Retina (tissue), 1 donor: ENCODE results near the gene PROK1.
"Not testable (repeated sequence)": the region's sequence is repeated elsewhere in the genome, so short reads cannot be mapped to it uniquely, and the experiment has no call there.

Experiments used
- DNase-seq: peaks from one replicate; pipeline ENCODE4 v3.0.0-alpha.2; 2016

PROK1 gene

GRCh38 chr1:110434946-110435345 lies 16.0 kb upstream of the PROK1 start:
- DNase-seq, result no peak

GRCh38 chr1:110436635-110437034 lies 14.3 kb upstream of the PROK1 start:
- DNase-seq, result no peak

DNA sequence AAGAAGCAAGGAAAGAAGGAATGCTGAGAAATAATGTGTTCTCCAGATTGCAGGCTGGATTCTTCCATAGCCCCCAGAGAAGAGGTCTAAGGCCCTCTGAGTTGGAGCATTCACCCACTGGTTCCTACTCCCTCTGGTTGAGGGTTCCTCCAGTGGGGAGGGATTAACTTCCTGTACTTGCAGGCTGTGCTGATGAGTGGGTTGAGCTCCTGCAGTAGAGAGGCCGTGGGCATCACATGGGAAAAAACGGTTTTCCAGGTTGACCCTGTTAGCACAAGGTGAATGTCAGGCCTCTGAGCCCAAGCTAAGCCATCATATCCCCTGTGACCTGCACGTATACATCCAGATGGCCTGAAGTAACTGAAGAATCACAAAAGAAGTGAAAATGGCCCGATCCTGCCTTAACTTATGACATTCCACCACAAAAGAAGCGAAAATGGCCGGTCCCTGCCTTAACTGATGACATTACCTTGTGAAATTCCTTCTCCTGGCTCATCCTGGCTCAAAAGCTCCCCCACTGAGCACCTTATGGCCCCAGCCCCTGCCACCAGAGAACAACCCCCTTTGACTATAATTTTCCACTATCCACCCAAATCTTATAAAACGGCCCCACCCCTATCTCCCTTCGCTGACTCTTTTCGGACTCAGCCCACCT lies 13.2 kb upstream of the PROK1 start:
- DNase-seq, result not testable (repeated sequence)

- no peak for DNase-seq
Observed at GRCh38 chr1:110438893-110439292, 12.1 kb upstream of the PROK1 start.

- not testable (repeated sequence) for DNase-seq
Observed at GRCh38 chr1:110439873-110440272, 11.1 kb upstream of the PROK1 start.

- DNase-seq, result no peak
Observed at GRCh38 chr1:110440877-110441276, 10.1 kb upstream of the PROK1 start.

- no peak for DNase-seq
Observed at GRCh38 chr1:110441888-110442287, 9.1 kb upstream of the PROK1 start.

DNA sequence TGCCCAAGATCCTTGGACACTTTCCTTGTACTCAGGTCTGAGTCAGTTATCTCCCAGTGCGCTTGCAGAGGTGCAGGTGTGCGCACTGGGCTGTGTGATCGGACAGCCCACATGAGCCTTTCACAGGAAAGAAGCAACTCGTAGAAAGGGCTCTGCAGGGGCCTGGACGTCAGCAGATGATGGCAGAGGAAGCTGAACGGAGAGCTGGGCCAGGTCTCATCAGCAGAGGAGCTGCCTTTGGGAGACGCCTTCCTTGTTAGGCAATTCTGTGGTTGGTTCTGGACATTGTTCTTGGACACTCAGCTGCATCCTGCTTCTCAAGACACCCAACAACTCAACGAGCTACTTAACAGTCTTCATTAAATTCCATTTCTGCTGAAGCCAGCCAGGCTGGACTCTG lies 7.5 kb upstream of the PROK1 start:
- DNase-seq, result no peak

DNA sequence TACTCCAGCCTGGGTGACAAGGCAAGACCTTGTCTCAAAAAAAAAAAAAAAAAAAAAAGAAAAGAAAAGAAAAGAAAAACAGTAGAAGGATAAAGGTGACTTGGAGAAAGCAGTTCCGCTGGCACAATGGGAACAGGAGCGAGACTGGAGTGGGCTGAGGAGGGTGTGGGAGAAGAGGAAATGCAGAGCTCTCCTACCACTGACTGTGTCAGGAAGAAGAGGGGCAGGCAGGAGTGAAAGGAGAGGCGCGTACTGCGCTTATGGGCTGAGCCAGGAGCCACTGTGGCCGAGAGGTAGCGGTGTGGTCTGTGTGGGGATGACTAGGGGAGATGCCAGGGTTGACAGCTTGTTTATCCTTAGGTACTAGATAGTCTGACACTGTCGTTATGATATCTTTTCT lies 6.4 kb upstream of the PROK1 start:
- DNase-seq, result no peak

- no peak for DNase-seq
Observed at GRCh38 chr1:110449661-110450651, 993 bp upstream of the PROK1 start.

GRCh38 chr1:110452330-110452729 lies 1.4 kb downstream of the PROK1 start:
- no peak for DNase-seq

DNA sequence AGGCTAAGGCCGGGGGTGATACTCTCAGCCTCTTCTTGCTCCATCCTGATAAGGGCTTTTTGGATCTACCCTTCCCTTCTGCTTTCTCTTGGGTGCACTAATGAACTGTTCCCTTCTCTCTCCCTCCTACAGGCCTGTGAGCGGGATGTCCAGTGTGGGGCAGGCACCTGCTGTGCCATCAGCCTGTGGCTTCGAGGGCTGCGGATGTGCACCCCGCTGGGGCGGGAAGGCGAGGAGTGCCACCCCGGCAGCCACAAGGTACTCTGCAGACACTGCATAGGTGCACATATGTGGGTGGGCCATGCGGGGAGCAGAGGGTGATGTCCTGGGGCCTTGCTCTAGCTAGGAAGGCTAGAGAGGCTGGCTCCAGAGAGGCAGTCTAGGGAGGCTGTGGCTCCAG lies 2.9 kb downstream of the PROK1 start:
- no peak for DNase-seq

DNA sequence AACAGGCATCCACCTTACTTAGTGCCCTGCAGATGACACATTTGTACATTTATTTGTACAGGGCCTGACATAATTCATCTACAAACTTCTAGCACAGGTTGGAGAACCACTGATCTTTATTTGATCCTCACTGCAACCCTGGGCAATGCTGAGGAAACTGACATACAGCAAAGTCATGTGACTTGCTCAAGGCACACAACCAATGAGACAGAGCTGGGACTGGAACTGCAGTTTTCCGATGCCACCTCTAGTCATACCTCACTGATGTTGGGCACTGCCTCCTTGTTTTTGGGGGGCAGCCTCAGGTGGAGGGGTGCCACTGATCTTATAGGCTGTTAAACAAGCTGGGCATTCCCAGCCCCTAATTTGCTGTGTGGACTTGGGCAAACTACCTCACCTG lies 3.4 kb downstream of the PROK1 start:
- no peak for DNase-seq

DNA sequence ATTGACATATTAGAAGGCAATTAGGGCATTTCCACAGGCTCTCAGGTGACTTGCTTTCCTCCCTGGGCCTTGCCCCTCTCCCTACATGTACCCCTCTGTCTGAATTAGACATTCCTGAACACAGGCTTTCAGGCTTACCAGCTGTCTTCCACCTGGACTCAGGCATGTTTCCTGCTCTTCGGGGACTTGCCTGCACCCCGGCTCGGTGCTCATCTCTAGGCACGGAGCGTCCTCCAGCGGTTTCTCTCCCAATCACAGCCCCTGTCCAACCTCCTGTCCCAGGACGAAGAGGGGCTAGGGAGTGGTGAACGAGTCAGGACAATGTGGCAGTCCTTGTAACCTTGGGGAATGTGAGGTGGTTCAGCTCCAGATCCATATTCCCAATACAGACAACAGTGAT lies 4.2 kb downstream of the PROK1 start:
- DNase-seq, result no peak

DNA sequence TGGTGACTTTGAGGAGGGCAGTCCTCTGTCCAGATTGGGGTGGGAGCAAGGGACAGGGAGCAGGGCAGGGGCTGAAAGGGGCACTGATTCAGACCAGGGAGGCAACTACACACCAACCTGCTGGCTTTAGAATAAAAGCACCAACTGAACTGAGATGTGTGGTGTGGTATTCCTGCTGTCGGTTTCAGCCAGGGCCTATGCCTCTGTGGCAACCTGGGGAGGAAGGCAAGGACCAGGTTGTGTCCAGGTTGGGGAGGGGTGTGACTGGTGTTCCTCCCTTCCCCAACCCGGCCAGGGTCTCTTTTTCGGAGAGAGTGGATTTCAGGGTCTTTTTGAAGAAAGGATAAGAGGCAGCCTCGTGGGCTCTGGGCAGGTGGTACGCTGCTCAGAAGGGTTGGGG lies 6.3 kb downstream of the PROK1 start:
- DNase-seq, result no peak

- peak; percentile 90 for DNase-seq
Observed at GRCh38 chr1:110460253-110461220, 9.6 kb downstream of the PROK1 start.

- DNase-seq, result no peak
Observed at GRCh38 chr1:110462093-110462492, 11.1 kb downstream of the PROK1 start.

DNA sequence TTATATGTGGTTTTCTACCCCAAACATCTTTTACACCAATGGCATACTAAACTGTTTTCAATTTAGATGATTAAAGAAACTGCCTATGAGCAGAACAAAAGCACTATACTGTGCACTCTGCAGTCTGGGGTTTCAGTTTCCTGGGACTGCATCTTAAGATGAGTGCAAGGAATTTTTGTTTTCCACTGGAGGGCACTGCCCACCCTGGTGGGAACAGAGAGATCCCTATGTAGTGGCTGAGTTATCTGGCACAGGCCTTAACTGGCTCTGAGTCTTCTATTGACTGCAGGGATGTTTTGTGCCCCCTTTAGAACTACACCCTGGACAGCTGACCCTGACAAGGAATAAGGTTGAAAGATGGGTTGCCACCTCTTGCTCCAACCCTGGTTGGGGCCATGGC lies 12.0 kb downstream of the PROK1 start:
- DNase-seq, result no peak

GRCh38 chr1:110463725-110464124 lies 12.8 kb downstream of the PROK1 start:
- no peak for DNase-seq

- DNase-seq, result no peak
Observed at GRCh38 chr1:110464340-110464739, 13.4 kb downstream of the PROK1 start.

DNA sequence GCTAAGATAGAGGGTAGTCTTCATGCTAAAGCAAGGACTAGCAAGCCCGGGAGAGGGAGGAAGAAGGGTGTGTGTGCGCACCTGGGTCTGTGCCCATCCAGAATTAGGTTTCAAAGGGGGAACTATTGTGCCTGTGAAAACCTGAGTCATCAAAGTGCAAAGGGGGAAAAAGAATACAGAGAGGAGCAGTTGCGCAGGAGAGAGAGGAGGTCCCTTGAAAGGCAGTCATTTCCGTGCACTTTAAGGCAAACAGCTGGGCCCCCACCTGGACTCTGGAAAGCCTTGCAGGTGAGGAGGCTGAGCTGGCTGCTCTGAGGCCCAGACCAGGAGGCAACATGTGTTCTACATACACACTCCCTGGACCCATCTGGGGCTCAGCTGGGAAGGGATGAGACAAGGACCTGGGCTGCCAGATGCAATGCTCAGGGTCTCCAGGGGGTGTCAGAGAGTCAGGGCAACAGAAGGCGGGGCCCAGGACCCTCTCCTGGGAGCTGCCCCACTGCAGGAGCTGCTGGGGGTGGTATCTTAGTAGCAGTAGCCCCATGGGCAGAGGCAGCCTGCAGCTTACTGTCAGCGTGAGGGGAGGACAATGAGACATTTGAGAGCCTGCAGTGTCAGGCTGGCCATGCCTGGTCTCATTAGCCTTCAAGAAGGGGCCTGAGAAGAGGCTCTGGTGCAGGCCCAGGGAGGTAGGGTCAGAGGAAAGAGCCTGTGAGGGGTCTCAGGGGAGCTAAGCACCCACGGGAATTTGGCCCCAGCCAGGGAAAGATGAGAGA lies 14.3 kb downstream of the PROK1 start:
- no peak for DNase-seq

DNA sequence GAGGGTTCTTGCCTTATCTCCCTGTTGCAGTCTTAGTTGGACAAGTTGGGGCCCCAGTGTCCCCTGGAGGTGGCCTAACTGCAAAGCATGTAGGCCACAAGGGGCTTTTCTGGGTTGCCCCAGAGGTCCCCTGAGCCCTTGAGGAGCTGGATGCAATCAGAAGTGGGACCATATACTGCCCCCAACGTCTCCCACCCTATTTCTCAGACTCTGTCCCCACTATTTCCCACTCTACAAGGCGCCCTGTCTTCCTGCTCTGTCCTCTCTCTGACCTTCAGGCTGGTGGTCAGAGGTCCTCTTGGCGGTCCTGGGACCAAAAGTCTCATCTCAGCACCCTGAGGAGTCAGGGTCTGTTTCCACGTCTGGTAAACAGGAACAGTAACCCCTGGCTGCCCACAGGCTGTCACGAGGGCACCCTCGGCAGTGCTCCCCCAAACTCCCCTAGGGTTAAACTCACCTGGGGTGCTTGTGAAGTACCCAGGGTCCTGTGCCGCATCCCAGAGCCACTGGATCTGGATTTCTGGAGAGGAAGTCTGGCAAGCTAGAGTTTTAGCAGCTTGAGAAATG lies 14.9 kb downstream of the PROK1 start:
- no peak for DNase-seq
